WTC11 (cell line): ENCODE measurements around the gene BCAM. TPM values are rescaled to one million over a fixed set of nuclear protein-coding genes. Genes with fewer than 3 reads are reported as not detected.
A peak's percentile ranks its signal among the peaks of the same experiment; 100 is the strongest.

Experiments used
- ATAC-seq: fragments of 200-7000 bp; cut with Tn5 transposase; 2 replicates; pipeline ENCODE4 v1.10.0; 2021; ENCODE audit warnings: mild to moderate bottlenecking, moderate library complexity
- CTCF ChIA-PET: fragments of 300-600 bp; sonication (Branson Sonifier 250); formaldehyde crosslinking; loops from one replicate; lab custom pipeline; 2021; ENCODE audit warnings: antibody characterized with exemption; lab: Charles Lee
- POLR2A ChIA-PET: fragments of 350-600 bp; sonication (Branson Sonifier 250); formaldehyde crosslinking; loops from one replicate; lab custom pipeline; 2021; ENCODE audit warnings: antibody characterized with exemption; lab: Charles Lee
- DNase-seq: peaks from one replicate; pipeline ENCODE4 v3.0.0; 2021; ENCODE audit warnings: low spot score
- H3K27ac Mint-ChIP-seq: 2 replicates; pipeline ENCODE4 v1.8.0; 2021; ENCODE audit warnings: mixed read lengths
- H3K27me3 Mint-ChIP-seq: 2 replicates; pipeline ENCODE4 v1.8.0; 2021; ENCODE audit warnings: low read depth, mild to moderate bottlenecking, moderate library complexity, mixed read lengths
- H3K36me3 Mint-ChIP-seq: 2 replicates; pipeline ENCODE4 v1.8.0; 2021; ENCODE audit warnings: mixed read lengths
- H3K4me1 Mint-ChIP-seq: 2 replicates; pipeline ENCODE4 v1.8.0; 2022; ENCODE audit warnings: mixed read lengths
- H3K4me3 Mint-ChIP-seq: 2 replicates; pipeline ENCODE4 v1.8.0; 2021; ENCODE audit warnings: mild to moderate bottlenecking, moderate library complexity, mixed read lengths
- H3K9me3 Mint-ChIP-seq: 2 replicates; pipeline ENCODE4 v1.8.0; 2021; ENCODE audit warnings: mixed read lengths
- CREB1 ChIP-seq: sonication (generic); formaldehyde crosslinking; IDR thresholded peaks from 2 replicates; pipeline ENCODE4 v1.8.0; 2023; ENCODE audit warnings: mild to moderate bottlenecking, missing genetic modification reagents
- EMX1 ChIP-seq: fragments of 250-450 bp; sonication (Bioruptor Pico); IDR thresholded peaks from 2 replicates; pipeline ENCODE4 v1.8.0; 2021; ENCODE audit warnings: mild to moderate bottlenecking
- FOXK1 ChIP-seq: sonication (generic); formaldehyde crosslinking; IDR thresholded peaks from 2 replicates; pipeline ENCODE4 v1.8.0; 2022; ENCODE audit warnings: mild to moderate bottlenecking, moderate library complexity, missing genetic modification reagents
- GABPB1 ChIP-seq: sonication (generic); formaldehyde crosslinking; IDR thresholded peaks from 2 replicates; pipeline ENCODE4 v1.8.1; 2023; ENCODE audit warnings: mild to moderate bottlenecking, missing genetic modification reagents
- GRHL2 ChIP-seq: fragments of 250-450 bp; sonication (Bioruptor Pico); IDR thresholded peaks from 2 replicates; pipeline ENCODE4 v1.8.0; 2022; ENCODE audit warnings: mild to moderate bottlenecking, moderate library complexity; ENCODE audit not compliant: insufficient replicate concordance, severe bottlenecking
- NFE2L1 ChIP-seq: sonication (generic); formaldehyde crosslinking; IDR thresholded peaks from 2 replicates; pipeline ENCODE4 v1.8.1; 2023; ENCODE audit warnings: missing genetic modification reagents
- NR1H2 ChIP-seq: sonication (generic); formaldehyde crosslinking; IDR thresholded peaks from 2 replicates; pipeline ENCODE4 v1.9.0; 2021; ENCODE audit warnings: mild to moderate bottlenecking, moderate library complexity, missing genetic modification reagents
- NR2C2 ChIP-seq: sonication (generic); formaldehyde crosslinking; IDR thresholded peaks from 2 replicates; pipeline ENCODE4 v1.8.0; 2022; ENCODE audit warnings: mild to moderate bottlenecking, missing genetic modification reagents
- RELA ChIP-seq: sonication (generic); formaldehyde crosslinking; IDR thresholded peaks from 2 replicates; pipeline ENCODE4 v1.8.1; 2022; ENCODE audit warnings: missing genetic modification reagents, mild to moderate bottlenecking, borderline replicate concordance
- ZNF263 ChIP-seq: sonication (generic); formaldehyde crosslinking; IDR thresholded peaks from 2 replicates; pipeline ENCODE4 v1.8.1; 2022; ENCODE audit warnings: low read depth, mild to moderate bottlenecking, moderate library complexity, missing genetic modification reagents
- ZNF396 ChIP-seq: fragments of 250-450 bp; sonication (Bioruptor Pico); IDR thresholded peaks from 2 replicates; pipeline ENCODE4 v1.8.0; 2021; ENCODE audit warnings: mild to moderate bottlenecking, moderate library complexity, borderline replicate concordance
- ZNF423 ChIP-seq: fragments of 250-450 bp; sonication (Bioruptor Pico); IDR thresholded peaks from 2 replicates; pipeline ENCODE4 v2.1.2; 2022; ENCODE audit warnings: mild to moderate bottlenecking, moderate library complexity
- total RNA-seq: library from RNA; stranded (reverse); gene quantifications from 3 replicates; pipeline ENCODE4 v1.2.3, GENCODE V29; 2021
- TF ChIP-seq, protein P1 (sequence below): sonication (generic); formaldehyde crosslinking; IDR thresholded peaks from 2 replicates; pipeline ENCODE4 v1.8.1; 2023; ENCODE audit warnings: mild to moderate bottlenecking, missing genetic modification reagents
- TF ChIP-seq, protein P2 (sequence below): sonication (generic); formaldehyde crosslinking; IDR thresholded peaks from 2 replicates; pipeline ENCODE4 v1.8.0; 2023; ENCODE audit warnings: mild to moderate bottlenecking, missing genetic modification reagents
- TF ChIP-seq, protein P3 (sequence below): sonication (generic); formaldehyde crosslinking; IDR thresholded peaks from 2 replicates; pipeline ENCODE4 v1.8.0; 2022; ENCODE audit warnings: mild to moderate bottlenecking, missing genetic modification reagents
- TF ChIP-seq, protein P4 (sequence below): sonication (generic); formaldehyde crosslinking; IDR thresholded peaks from 2 replicates; pipeline ENCODE4 v1.8.1; 2022; ENCODE audit warnings: mild to moderate bottlenecking, missing genetic modification reagents, moderate library complexity, borderline replicate concordance
- TF ChIP-seq, protein P5 (sequence below): sonication (generic); formaldehyde crosslinking; IDR thresholded peaks from 2 replicates; pipeline ENCODE4 v1.8.1; 2022; ENCODE audit warnings: mild to moderate bottlenecking, moderate library complexity, missing genetic modification reagents
- TF ChIP-seq, protein P6 (sequence below): sonication (generic); formaldehyde crosslinking; IDR thresholded peaks from 2 replicates; pipeline ENCODE4 v1.8.0; 2022; ENCODE audit warnings: missing genetic modification reagents
- TF ChIP-seq, protein P7 (sequence below): sonication (generic); formaldehyde crosslinking; IDR thresholded peaks from 2 replicates; pipeline ENCODE4 v1.8.0; 2022; ENCODE audit warnings: mild to moderate bottlenecking, missing genetic modification reagents
- TF ChIP-seq, protein P8 (sequence below): sonication (generic); formaldehyde crosslinking; IDR thresholded peaks from 2 replicates; pipeline ENCODE4 v1.8.1; 2022; ENCODE audit warnings: low read depth, missing genetic modification reagents, borderline replicate concordance

Gene BCAM
- total RNA-seq, 1 experiment from 2014 or later = 73.1 TPM

DNA sequence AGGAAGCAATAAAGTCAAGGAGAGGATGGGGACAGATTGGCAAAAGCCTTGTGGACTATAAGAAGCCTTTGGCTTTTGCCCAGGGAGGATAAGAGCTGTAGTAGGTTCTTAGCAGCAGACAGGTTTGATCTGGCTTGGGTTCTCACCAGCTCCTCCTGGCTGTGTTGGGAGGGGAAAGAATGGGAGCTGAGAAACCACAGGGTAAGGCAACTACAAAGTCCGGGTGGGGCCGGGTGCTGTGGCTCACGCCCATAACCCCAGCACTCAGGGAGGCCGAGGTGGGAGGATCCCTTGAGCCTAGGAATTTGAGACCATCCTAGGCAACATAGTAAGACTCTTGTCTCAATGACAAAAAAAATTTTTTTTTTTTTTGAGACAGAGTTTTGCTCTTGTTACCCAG lies 57.8 kb downstream of the BCAM start:
- H3K4me3 Mint-ChIP-seq = no peak overlapping the region
- ATAC-seq = no peak
- H3K9me3 Mint-ChIP-seq = peaks cover 4% of the 10 kb centered on the region
- POLR2A ChIA-PET = no interaction called here
- no peak for TF ChIP-seq GRHL2 (CRISPR knock-in tag)
- TF ChIP-seq, protein P1, sequence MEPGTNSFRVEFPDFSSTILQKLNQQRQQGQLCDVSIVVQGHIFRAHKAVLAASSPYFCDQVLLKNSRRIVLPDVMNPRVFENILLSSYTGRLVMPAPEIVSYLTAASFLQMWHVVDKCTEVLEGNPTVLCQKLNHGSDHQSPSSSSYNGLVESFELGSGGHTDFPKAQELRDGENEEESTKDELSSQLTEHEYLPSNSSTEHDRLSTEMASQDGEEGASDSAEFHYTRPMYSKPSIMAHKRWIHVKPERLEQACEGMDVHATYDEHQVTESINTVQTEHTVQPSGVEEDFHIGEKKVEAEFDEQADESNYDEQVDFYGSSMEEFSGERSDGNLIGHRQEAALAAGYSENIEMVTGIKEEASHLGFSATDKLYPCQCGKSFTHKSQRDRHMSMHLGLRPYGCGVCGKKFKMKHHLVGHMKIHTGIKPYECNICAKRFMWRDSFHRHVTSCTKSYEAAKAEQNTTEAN = no peak
- TF ChIP-seq, protein P2, sequence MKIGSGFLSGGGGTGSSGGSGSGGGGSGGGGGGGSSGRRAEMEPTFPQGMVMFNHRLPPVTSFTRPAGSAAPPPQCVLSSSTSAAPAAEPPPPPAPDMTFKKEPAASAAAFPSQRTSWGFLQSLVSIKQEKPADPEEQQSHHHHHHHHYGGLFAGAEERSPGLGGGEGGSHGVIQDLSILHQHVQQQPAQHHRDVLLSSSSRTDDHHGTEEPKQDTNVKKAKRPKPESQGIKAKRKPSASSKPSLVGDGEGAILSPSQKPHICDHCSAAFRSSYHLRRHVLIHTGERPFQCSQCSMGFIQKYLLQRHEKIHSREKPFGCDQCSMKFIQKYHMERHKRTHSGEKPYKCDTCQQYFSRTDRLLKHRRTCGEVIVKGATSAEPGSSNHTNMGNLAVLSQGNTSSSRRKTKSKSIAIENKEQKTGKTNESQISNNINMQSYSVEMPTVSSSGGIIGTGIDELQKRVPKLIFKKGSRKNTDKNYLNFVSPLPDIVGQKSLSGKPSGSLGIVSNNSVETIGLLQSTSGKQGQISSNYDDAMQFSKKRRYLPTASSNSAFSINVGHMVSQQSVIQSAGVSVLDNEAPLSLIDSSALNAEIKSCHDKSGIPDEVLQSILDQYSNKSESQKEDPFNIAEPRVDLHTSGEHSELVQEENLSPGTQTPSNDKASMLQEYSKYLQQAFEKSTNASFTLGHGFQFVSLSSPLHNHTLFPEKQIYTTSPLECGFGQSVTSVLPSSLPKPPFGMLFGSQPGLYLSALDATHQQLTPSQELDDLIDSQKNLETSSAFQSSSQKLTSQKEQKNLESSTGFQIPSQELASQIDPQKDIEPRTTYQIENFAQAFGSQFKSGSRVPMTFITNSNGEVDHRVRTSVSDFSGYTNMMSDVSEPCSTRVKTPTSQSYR (CRISPR knock-in tag) = no peak
- no peak for TF ChIP-seq FOXK1 (CRISPR knock-in tag)
- no peak for TF ChIP-seq NFE2L1
- no peak for TF ChIP-seq RELA (CRISPR knock-in tag)
- TF ChIP-seq, protein P3, sequence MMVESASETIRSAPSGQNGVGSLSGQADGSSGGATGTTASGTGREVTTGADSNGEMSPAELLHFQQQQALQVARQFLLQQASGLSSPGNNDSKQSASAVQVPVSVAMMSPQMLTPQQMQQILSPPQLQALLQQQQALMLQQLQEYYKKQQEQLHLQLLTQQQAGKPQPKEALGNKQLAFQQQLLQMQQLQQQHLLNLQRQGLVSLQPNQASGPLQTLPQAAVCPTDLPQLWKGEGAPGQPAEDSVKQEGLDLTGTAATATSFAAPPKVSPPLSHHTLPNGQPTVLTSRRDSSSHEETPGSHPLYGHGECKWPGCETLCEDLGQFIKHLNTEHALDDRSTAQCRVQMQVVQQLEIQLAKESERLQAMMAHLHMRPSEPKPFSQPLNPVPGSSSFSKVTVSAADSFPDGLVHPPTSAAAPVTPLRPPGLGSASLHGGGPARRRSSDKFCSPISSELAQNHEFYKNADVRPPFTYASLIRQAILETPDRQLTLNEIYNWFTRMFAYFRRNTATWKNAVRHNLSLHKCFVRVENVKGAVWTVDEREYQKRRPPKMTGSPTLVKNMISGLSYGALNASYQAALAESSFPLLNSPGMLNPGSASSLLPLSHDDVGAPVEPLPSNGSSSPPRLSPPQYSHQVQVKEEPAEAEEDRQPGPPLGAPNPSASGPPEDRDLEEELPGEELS (CRISPR knock-in tag) = no peak
- TF ChIP-seq EMX1 = no peak
- TF ChIP-seq, protein P4, sequence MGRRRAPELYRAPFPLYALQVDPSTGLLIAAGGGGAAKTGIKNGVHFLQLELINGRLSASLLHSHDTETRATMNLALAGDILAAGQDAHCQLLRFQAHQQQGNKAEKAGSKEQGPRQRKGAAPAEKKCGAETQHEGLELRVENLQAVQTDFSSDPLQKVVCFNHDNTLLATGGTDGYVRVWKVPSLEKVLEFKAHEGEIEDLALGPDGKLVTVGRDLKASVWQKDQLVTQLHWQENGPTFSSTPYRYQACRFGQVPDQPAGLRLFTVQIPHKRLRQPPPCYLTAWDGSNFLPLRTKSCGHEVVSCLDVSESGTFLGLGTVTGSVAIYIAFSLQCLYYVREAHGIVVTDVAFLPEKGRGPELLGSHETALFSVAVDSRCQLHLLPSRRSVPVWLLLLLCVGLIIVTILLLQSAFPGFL (CRISPR knock-in tag) = no peak
- no peak for TF ChIP-seq ZNF263 (CRISPR knock-in tag)
- no peak for TF ChIP-seq GABPB1 (CRISPR knock-in tag)
- no peak for TF ChIP-seq NR1H2 (CRISPR knock-in tag)
- TF ChIP-seq ZNF396 (CRISPR knock-in tag) = no peak
- TF ChIP-seq ZNF423 (CRISPR knock-in tag) = no peak
- TF ChIP-seq CREB1 (CRISPR knock-in tag) = no peak
- TF ChIP-seq, protein P5, sequence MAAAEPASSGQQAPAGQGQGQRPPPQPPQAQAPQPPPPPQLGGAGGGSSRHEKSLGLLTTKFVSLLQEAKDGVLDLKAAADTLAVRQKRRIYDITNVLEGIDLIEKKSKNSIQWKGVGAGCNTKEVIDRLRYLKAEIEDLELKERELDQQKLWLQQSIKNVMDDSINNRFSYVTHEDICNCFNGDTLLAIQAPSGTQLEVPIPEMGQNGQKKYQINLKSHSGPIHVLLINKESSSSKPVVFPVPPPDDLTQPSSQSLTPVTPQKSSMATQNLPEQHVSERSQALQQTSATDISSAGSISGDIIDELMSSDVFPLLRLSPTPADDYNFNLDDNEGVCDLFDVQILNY (CRISPR knock-in tag) = no peak
- TF ChIP-seq NR2C2 (CRISPR knock-in tag) = no peak
- TF ChIP-seq, all 79 proteins: peak for 0
- Mint-ChIP-seq H3K4me1 (no peaks in the 10 kb centered on the region), H3K36me3 (peaks cover 54% of the 10 kb centered on the region), H3K27ac (peak overlapping the region; percentile 5; the same call in 1 of the 2 replicates), H3K27me3 (no peaks in the 10 kb centered on the region)
- CTCF ChIA-PET = interaction anchor here (0.7 kb wide), 1 partner anchor 18 kb away, joined by 6 read pairs; no protein-coding TSS in a partner anchor
- no peak for DNase-seq

DNA sequence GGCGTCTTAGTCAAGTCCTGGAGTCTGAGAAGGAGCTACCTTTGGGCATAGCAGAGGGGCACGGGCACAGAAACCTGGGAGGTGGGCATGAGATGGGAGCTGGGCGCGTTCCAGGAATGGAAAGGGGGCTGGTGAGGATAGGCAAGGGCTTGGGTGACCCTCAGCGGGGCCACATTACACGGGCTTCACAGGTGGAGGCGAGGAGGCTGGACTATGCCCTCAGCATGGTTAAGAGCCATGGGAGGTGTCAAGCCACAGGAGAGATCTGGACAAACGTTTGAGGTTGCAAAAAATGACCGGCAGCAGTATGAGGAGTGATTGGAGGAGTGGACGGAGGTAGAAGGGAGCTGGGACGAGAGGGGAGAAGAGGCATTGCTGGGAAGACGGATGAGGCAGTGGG lies 58.7 kb downstream of the BCAM start:
- ChIA-PET CTCF (no interaction called here), POLR2A (no interaction called here)
- no peaks in the 10 kb centered on the region for H3K9me3 Mint-ChIP-seq
- H3K27ac Mint-ChIP-seq = peak overlapping the region; percentile 15; the same call in 1 of the 2 replicates
- no peaks in the 10 kb centered on the region for H3K4me1 Mint-ChIP-seq
- ATAC-seq (no peak), DNase-seq (no peak)
- no peaks in the 10 kb centered on the region for H3K27me3 Mint-ChIP-seq
- no peak overlapping the region for H3K4me3 Mint-ChIP-seq
- peaks cover 54% of the 10 kb centered on the region for H3K36me3 Mint-ChIP-seq
- TF ChIP-seq, protein P6, sequence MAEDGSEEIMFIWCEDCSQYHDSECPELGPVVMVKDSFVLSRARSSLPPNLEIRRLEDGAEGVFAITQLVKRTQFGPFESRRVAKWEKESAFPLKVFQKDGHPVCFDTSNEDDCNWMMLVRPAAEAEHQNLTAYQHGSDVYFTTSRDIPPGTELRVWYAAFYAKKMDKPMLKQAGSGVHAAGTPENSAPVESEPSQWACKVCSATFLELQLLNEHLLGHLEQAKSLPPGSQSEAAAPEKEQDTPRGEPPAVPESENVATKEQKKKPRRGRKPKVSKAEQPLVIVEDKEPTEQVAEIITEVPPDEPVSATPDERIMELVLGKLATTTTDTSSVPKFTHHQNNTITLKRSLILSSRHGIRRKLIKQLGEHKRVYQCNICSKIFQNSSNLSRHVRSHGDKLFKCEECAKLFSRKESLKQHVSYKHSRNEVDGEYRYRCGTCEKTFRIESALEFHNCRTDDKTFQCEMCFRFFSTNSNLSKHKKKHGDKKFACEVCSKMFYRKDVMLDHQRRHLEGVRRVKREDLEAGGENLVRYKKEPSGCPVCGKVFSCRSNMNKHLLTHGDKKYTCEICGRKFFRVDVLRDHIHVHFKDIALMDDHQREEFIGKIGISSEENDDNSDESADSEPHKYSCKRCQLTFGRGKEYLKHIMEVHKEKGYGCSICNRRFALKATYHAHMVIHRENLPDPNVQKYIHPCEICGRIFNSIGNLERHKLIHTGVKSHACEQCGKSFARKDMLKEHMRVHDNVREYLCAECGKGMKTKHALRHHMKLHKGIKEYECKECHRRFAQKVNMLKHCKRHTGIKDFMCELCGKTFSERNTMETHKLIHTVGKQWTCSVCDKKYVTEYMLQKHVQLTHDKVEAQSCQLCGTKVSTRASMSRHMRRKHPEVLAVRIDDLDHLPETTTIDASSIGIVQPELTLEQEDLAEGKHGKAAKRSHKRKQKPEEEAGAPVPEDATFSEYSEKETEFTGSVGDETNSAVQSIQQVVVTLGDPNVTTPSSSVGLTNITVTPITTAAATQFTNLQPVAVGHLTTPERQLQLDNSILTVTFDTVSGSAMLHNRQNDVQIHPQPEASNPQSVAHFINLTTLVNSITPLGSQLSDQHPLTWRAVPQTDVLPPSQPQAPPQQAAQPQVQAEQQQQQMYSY = no peak
- TF ChIP-seq, protein P7, sequence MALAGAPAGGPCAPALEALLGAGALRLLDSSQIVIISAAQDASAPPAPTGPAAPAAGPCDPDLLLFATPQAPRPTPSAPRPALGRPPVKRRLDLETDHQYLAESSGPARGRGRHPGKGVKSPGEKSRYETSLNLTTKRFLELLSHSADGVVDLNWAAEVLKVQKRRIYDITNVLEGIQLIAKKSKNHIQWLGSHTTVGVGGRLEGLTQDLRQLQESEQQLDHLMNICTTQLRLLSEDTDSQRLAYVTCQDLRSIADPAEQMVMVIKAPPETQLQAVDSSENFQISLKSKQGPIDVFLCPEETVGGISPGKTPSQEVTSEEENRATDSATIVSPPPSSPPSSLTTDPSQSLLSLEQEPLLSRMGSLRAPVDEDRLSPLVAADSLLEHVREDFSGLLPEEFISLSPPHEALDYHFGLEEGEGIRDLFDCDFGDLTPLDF (CRISPR knock-in tag) = no peak
- TF ChIP-seq, protein P8, sequence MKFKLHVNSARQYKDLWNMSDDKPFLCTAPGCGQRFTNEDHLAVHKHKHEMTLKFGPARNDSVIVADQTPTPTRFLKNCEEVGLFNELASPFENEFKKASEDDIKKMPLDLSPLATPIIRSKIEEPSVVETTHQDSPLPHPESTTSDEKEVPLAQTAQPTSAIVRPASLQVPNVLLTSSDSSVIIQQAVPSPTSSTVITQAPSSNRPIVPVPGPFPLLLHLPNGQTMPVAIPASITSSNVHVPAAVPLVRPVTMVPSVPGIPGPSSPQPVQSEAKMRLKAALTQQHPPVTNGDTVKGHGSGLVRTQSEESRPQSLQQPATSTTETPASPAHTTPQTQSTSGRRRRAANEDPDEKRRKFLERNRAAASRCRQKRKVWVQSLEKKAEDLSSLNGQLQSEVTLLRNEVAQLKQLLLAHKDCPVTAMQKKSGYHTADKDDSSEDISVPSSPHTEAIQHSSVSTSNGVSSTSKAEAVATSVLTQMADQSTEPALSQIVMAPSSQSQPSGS (CRISPR knock-in tag) = no peak
